ENCODE measurements around the gene PTPRD. TPM values are rescaled to one million over a fixed set of nuclear protein-coding genes. Genes with fewer than 3 reads are reported as not detected.

Gene PTPRD
- total and polyA plus RNA-seq, 2 of the 4 experiments (the other 2 are of a cell fraction) = 0.07 to 0.18 TPM

DNA sequence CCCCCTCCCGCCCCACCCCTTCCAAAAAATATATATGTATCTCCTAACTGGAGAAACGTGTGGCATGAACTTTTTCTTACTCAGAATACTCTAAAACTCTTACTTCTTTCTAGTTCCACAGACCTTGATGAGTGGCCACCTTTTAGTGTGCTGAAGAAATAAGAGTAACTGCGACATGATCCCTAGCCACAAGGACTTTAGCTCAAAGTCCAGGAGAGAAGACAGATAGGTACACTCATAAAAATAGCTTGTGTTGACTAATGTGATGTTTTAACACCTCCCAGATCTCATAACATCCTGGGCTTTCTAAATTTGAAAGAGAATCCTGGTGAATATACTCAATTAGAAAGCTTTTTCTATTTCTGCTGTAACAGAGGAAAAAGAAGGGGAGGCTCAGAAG is 1808.2 kb downstream of the PTPRD start:
- H3K14ac ChIP-seq (replicated peaks; ENCODE audit: low read depth, low read length) = no peak overlapping the region
- H3K56ac ChIP-seq (ENCODE audit: extremely low read depth, insufficient read depth, low read length) = no peak overlapping the region
- H3K18ac ChIP-seq (ENCODE audit: low read depth, low read length) = no peak overlapping the region
- ChIA-PET POLR2A (ENCODE audit: unreplicated experiment) (no interaction called here), CTCF (no interaction called here)
- no peaks in the 10 kb centered on the region for H3K79me1 ChIP-seq (ENCODE audit: low read depth in 1 of 2, low read length in 2 of 2)
- no TSS peak for BruUV-seq (replicated peaks)
- H2AK5ac ChIP-seq (ENCODE audit: low read depth, low read length) = no peak overlapping the region
- WGBS, 2 experiments (ENCODE audit: extremely low coverage in 2 of 2, insufficient read length in 1 of 2) = no CpG with 5 or more reads among the region's 3 CpGs
- no peak overlapping the region for H3K23ac ChIP-seq (ENCODE audit: low read depth, low read length)
- no peak overlapping the region for H2BK20ac ChIP-seq (ENCODE audit: low read depth, low read length)
- no peak overlapping the region for H4K91ac ChIP-seq (ENCODE audit: insufficient read depth, low read depth, low read length)
- no peak overlapping the region for H2BK5ac ChIP-seq (ENCODE audit: low read depth, low read length, poor library complexity, severe bottlenecking)
- H2AFZ ChIP-seq (replicated peaks; ENCODE audit: low read length, poor library complexity) = no peak overlapping the region
- dilution Hi-C loops (cut with HindIII; ENCODE audit: low sequenced_read_pairs, unreplicated experiment) (no loop called here), in situ Hi-C loops (cut with MboI; ENCODE audit: low sequenced_read_pairs) (no loop called here), intact Hi-C loops (cut with micrococcal nuclease) (no loop called here)
- H2BK15ac ChIP-seq (ENCODE audit: low read depth, low read length) = no peak overlapping the region
- no peak overlapping the region for H4K5ac ChIP-seq (ENCODE audit: low read depth, low read length)
- no peaks in the 10 kb centered on the region for H3K27me3 ChIP-seq (ENCODE audit: control insufficient read depth, insufficient read depth, low read length)
- no peak overlapping the region for H3K4me3 ChIP-seq (ENCODE audit: insufficient read depth, low read depth, low read length)
- no peak overlapping the region for H3K9ac ChIP-seq (ENCODE audit: low read depth, low read length)
- no peak overlapping the region for H3K4me2 ChIP-seq (ENCODE audit: low read depth, low read length)
- 0 out of 2 replicates have a peak, but pooled peaks cover 2% of the 10 kb centered on the region for H3K9me3 ChIP-seq (ENCODE audit: control insufficient read depth, insufficient read depth, low read length)
- no peak overlapping the region for H3K4ac ChIP-seq (ENCODE audit: low read depth, low read length)
- no peak overlapping the region for H2BK120ac ChIP-seq (ENCODE audit: low read depth, low read length)
- H3K9me1 ChIP-seq (ENCODE audit: insufficient read depth, low read length) = no peaks in the 10 kb centered on the region
- ATAC-seq (ENCODE audit: low read depth) (no peak), DNase-seq (no peak)
- no peak overlapping the region for H3K27ac ChIP-seq (ENCODE audit: insufficient read depth, low read length)
- no peak overlapping the region for H4K8ac ChIP-seq (ENCODE audit: low read depth in 2 of 2, low read length in 2 of 2)
- TF ChIP-seq RFX5 (IDR thresholded peaks at IDR 0.05; ENCODE audit: low read depth, low read length) (no peak), NFE2L2 (IDR thresholded peaks at IDR 0.05; ENCODE audit: low read depth, low read length) (no peak), RCOR1 (IDR thresholded peaks at IDR 0.05; ENCODE audit: insufficient replicate concordance, low read length) (no peak), SMC3 (IDR thresholded peaks at IDR 0.05; ENCODE audit: low read depth, low read length) (no peak), CEBPB (IDR thresholded peaks at IDR 0.05; ENCODE audit: low read depth, low read length) (no peak), CHD1 (IDR thresholded peaks at IDR 0.05; ENCODE audit: low read depth, low read length) (no peak), FOS (IDR thresholded peaks at IDR 0.05; ENCODE audit: low read depth, low read length) (no peak), MAFK (IDR thresholded peaks at IDR 0.05; ENCODE audit: low read depth, low read length) (no peak), ELK1 (IDR thresholded peaks at IDR 0.05; ENCODE audit: borderline replicate concordance, low read depth, low read length) (no peak)
- TF ChIP-seq, protein P1, sequence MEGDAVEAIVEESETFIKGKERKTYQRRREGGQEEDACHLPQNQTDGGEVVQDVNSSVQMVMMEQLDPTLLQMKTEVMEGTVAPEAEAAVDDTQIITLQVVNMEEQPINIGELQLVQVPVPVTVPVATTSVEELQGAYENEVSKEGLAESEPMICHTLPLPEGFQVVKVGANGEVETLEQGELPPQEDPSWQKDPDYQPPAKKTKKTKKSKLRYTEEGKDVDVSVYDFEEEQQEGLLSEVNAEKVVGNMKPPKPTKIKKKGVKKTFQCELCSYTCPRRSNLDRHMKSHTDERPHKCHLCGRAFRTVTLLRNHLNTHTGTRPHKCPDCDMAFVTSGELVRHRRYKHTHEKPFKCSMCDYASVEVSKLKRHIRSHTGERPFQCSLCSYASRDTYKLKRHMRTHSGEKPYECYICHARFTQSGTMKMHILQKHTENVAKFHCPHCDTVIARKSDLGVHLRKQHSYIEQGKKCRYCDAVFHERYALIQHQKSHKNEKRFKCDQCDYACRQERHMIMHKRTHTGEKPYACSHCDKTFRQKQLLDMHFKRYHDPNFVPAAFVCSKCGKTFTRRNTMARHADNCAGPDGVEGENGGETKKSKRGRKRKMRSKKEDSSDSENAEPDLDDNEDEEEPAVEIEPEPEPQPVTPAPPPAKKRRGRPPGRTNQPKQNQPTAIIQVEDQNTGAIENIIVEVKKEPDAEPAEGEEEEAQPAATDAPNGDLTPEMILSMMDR (conservative IDR thresholded peaks at IDR 0.05; ENCODE audit: low read depth, low read length) = no peak
- H3K36me3 ChIP-seq (ENCODE audit: control insufficient read depth, insufficient read depth, low read length) = no peaks in the 10 kb centered on the region
- H2AK9ac ChIP-seq (replicated peaks; ENCODE audit: low read depth, low read length, poor library complexity) = no peak overlapping the region
- no peaks in the 10 kb centered on the region for H4K20me1 ChIP-seq (ENCODE audit: insufficient read depth, low read length)
- no peaks in the 10 kb centered on the region for H3K4me1 ChIP-seq (ENCODE audit: control insufficient read depth, insufficient read depth, low read length)
